GM12891 (cell line): ENCODE results near the gene CRISPLD2.

ENCODE experiments used
- PAX5 ChIP-seq: IDR thresholded peaks from 2 replicates; pipeline ENCODE4 v1.6.1; 2011; ENCODE audit warnings: low read length, moderate library complexity, mild to moderate bottlenecking; ENCODE audit not compliant: insufficient read depth, severe bottlenecking
- POLR2A ChIP-seq: IDR thresholded peaks from 2 replicates; pipeline ENCODE4 v1.6.1; 2011; ENCODE audit warnings: low read depth, low read length, control low read depth
- POLR2AphosphoS5 ChIP-seq: IDR thresholded peaks from 2 replicates; pipeline ENCODE4 v1.6.1; 2011; ENCODE audit warnings: low read depth, low read length, control low read depth
- POU2F2 ChIP-seq: IDR thresholded peaks from 2 replicates; pipeline ENCODE4 v1.6.1; 2011; ENCODE audit warnings: low read depth, mild to moderate bottlenecking, control low read depth, low read length, moderate library complexity
- SPI1 ChIP-seq: IDR thresholded peaks from 2 replicates; pipeline ENCODE4 v1.6.1; 2011; ENCODE audit warnings: low read depth, low read length, control low read depth
- TAF1 ChIP-seq: IDR thresholded peaks from 2 replicates; pipeline ENCODE4 v1.6.1; 2011; ENCODE audit warnings: low read depth, low read length, control low read depth

DNA sequence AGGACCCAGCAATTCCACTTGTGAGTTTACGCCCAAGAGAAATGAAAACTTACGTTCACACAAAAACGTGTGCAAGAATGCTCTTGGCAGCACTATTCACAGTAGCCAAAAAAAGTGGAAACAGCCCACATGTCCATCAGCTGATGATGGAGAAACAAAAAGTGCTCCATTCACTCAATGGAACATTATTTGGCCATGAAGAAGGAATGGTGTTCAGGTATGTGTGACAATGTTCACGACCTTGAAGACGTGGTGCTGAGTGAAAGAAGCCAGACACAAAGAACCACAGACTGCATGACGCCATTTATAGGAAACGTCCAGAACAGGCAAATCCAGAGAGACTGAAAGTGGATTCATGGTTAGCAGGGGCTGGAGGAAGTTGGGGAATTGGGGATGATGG, 106.7 kb downstream of the CRISPLD2 start:
- no peak for TF ChIP-seq POLR2A
- TF ChIP-seq POU2F2, result no peak
- TF ChIP-seq POLR2AphosphoS5, result no peak
- TF ChIP-seq TAF1, result no peak
- TF ChIP-seq SPI1, result no peak
- no peak for TF ChIP-seq PAX5
